Prostate gland (tissue), 2 donors: ENCODE data around the gene CTDP1.

ENCODE experiments used
- POLR2A ChIP-seq: fragments of 450-650 bp; IDR thresholded peaks from one replicate; pipeline ENCODE4 v1.6.1; 2016; ENCODE audit warnings: antibody characterized with exemption, mild to moderate bottlenecking
- POLR2AphosphoS5 ChIP-seq: sonication (generic); formaldehyde crosslinking; IDR thresholded peaks from one replicate; pipeline ENCODE4 v1.6.1; 2017; ENCODE audit warnings: antibody characterized with exemption
- TF ChIP-seq, protein P1 (sequence below), 4 experiments: fragments of 200-600 bp in 2 of 4; fragments of 450-650 bp in 2 of 4; sonication (generic) in 2 of 4; IDR thresholded peaks; 1 replicate in 3 of 4; 2 replicates in 1 of 4; pipeline ENCODE4 v1.5.1; 2016 to 2019; ENCODE audit warnings: antibody characterized with exemption in 4 of 4, mild to moderate bottlenecking in 2 of 4, moderate library complexity in 2 of 4

DNA sequence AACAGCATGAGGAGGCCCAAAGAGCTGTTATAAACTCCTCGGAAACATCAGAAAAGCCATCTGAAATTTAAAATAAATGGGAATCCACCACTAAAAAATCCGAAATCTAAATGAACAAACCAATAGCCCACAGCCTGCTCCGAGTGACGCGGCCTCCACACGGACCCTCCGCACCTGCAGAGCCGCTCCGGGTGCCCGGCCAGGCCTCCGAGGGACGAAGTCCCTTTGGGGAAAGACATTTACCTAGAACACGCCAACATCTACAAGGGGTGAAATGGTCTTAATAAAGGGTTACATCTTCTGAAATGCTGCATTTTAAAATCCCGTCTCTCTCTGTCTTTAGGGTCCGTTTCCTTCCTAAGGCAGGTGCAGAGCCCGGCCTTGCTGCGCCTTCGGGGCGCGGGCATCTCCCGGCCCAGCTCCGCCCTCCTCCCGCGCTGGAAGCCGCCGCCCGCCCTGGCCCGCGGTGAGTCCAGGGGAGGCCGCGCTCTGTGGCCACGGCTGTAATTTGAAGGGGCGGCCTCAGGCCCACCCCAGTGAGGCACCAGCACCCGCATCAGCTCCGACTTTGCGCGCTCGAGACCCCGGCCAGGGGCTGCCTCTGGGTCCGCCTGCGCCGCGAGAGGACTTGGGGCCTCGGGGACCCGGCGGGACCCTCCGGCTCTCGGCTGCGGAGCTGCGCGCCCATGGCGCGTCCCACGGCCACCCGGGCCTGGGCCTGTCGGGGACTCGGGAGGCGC is 42.3 kb upstream of the CTDP1 start:
- TF ChIP-seq, protein P1, sequence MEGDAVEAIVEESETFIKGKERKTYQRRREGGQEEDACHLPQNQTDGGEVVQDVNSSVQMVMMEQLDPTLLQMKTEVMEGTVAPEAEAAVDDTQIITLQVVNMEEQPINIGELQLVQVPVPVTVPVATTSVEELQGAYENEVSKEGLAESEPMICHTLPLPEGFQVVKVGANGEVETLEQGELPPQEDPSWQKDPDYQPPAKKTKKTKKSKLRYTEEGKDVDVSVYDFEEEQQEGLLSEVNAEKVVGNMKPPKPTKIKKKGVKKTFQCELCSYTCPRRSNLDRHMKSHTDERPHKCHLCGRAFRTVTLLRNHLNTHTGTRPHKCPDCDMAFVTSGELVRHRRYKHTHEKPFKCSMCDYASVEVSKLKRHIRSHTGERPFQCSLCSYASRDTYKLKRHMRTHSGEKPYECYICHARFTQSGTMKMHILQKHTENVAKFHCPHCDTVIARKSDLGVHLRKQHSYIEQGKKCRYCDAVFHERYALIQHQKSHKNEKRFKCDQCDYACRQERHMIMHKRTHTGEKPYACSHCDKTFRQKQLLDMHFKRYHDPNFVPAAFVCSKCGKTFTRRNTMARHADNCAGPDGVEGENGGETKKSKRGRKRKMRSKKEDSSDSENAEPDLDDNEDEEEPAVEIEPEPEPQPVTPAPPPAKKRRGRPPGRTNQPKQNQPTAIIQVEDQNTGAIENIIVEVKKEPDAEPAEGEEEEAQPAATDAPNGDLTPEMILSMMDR (IDR thresholded peaks at IDR 0.05) = no peak
- TF ChIP-seq POLR2A = no peak
- no peak for TF ChIP-seq POLR2AphosphoS5
